Stimulated activated CD8-positive, alpha-beta memory T cell treated with anti-CD3 and anti-CD28 coated beads, Interleukin-7, amount 100 ng/mL, for 4 hours (primary cell): ENCODE measurements around the gene TLL1.

Source experiments
- DNase-seq, 2 donors: peaks; one replicate each; pipeline ENCODE4 v3.0.0-alpha.2; 2020; ENCODE audit warnings: low read depth in 2 of 2

TLL1 gene

GRCh38 chr4:165894159-165894558, 21.1 kb downstream of the TLL1 start:
- DNase-seq: no peak

GRCh38 chr4:165905405-165906027, 32.5 kb downstream of the TLL1 start:
- no peak for DNase-seq

- DNase-seq: no peak
Measured at GRCh38 chr4:165906272-165906671, 33.2 kb downstream of the TLL1 start.

- no peak for DNase-seq
Measured at GRCh38 chr4:165909947-165910346, 36.9 kb downstream of the TLL1 start.

GRCh38 chr4:165915215-165915614, 42.2 kb downstream of the TLL1 start:
- DNase-seq: no peak

- DNase-seq: no peak
Measured at GRCh38 chr4:165921546-165921945, 48.5 kb downstream of the TLL1 start.

- no peak for DNase-seq
Measured at GRCh38 chr4:165922747-165923146, 49.7 kb downstream of the TLL1 start.

GRCh38 chr4:165926307-165926706, 53.3 kb downstream of the TLL1 start:
- DNase-seq: no peak

- DNase-seq: no peak
Measured at GRCh38 chr4:165927366-165927765, 54.3 kb downstream of the TLL1 start.

GRCh38 chr4:165927815-165928214, 54.8 kb downstream of the TLL1 start:
- DNase-seq: no peak

- no peak for DNase-seq
Measured at GRCh38 chr4:165928601-165929000, 55.6 kb downstream of the TLL1 start.

GRCh38 chr4:165929662-165930061, 56.6 kb downstream of the TLL1 start:
- DNase-seq: no peak

GRCh38 chr4:165931741-165932140, 58.7 kb downstream of the TLL1 start:
- DNase-seq: no peak

GRCh38 chr4:165944900-165945299, 71.9 kb downstream of the TLL1 start:
- no peak for DNase-seq

GRCh38 chr4:165945991-165946390, 73.0 kb downstream of the TLL1 start:
- no peak for DNase-seq

GRCh38 chr4:165947019-165947418, 74.0 kb downstream of the TLL1 start:
- DNase-seq: no peak

GRCh38 chr4:165953181-165953580, 80.1 kb downstream of the TLL1 start:
- no peak for DNase-seq

- DNase-seq: no peak
Measured at GRCh38 chr4:165963621-165964020, 90.6 kb downstream of the TLL1 start.

- DNase-seq: no peak
Measured at GRCh38 chr4:165964591-165964990, 91.6 kb downstream of the TLL1 start.

GRCh38 chr4:165965503-165965902, 92.5 kb downstream of the TLL1 start:
- DNase-seq: no peak

- no peak for DNase-seq
Measured at GRCh38 chr4:165966833-165967232, 93.8 kb downstream of the TLL1 start.

- no peak for DNase-seq
Measured at GRCh38 chr4:165967486-165967885, 94.4 kb downstream of the TLL1 start.

- DNase-seq: no peak
Measured at GRCh38 chr4:165970703-165971420, 97.8 kb downstream of the TLL1 start.

- DNase-seq: no peak
Measured at GRCh38 chr4:165971446-165971845, 98.4 kb downstream of the TLL1 start.
